ENCODE measurements around the gene LGALS7B.
"Not testable (repeated sequence)": the region's sequence is repeated elsewhere in the genome, so short reads cannot be mapped to it uniquely, and the experiment has no call there.

LGALS7B gene

GRCh38 chr19:38770228-38770948 is 18.6 kb upstream of the LGALS7B start:
- DNase-seq (ENCODE audit: low read depth, low spot score) = not testable (repeated sequence)

GRCh38 chr19:38770949-38771275 is 18.1 kb upstream of the LGALS7B start:
- DNase-seq (ENCODE audit: low read depth, low spot score) = not testable (repeated sequence)

GRCh38 chr19:38771569-38771968 is 17.4 kb upstream of the LGALS7B start:
- DNase-seq (ENCODE audit: low read depth, low spot score) = not testable (repeated sequence)

GRCh38 chr19:38773469-38774177 is 15.4 kb upstream of the LGALS7B start, which contains the start of gene LGALS7:
TSS of gene LGALS7 (minus strand) at chr19:38773517. CDS start at chr19:38773492, 25 bp downstream.
- no peak for DNase-seq (ENCODE audit: low read depth, low spot score)

GRCh38 chr19:38774181-38774950 is 14.6 kb upstream of the LGALS7B start:
- DNase-seq (ENCODE audit: low read depth, low spot score) = no peak

GRCh38 chr19:38778733-38779132 is 10.3 kb upstream of the LGALS7B start:
- DNase-seq (ENCODE audit: low read depth, low spot score) = no peak

- no peak for DNase-seq (ENCODE audit: low read depth, low spot score)
Measured at GRCh38 chr19:38780443-38780842, 8.6 kb upstream of the LGALS7B start.

- no peak for DNase-seq (ENCODE audit: low read depth, low spot score)
Measured at GRCh38 chr19:38781058-38781457, 7.9 kb upstream of the LGALS7B start.

GRCh38 chr19:38782212-38782611 is 6.8 kb upstream of the LGALS7B start:
- DNase-seq (ENCODE audit: low read depth, low spot score) = not testable (repeated sequence)

- DNase-seq (ENCODE audit: low read depth, low spot score) = no peak
Measured at GRCh38 chr19:38784224-38784623, 4.8 kb upstream of the LGALS7B start.

- DNase-seq (ENCODE audit: low read depth, low spot score) = no peak
Measured at GRCh38 chr19:38785187-38785699, 3.8 kb upstream of the LGALS7B start.

- not testable (repeated sequence) for DNase-seq (ENCODE audit: low read depth, low spot score)
Measured at GRCh38 chr19:38786061-38786460, 2.9 kb upstream of the LGALS7B start.

GRCh38 chr19:38786572-38787265 is 2.3 kb upstream of the LGALS7B start:
- DNase-seq (ENCODE audit: low read depth, low spot score) = no peak

GRCh38 chr19:38790507-38791403 is 1.8 kb downstream of the LGALS7B start:
- peak; percentile 25 for DNase-seq (ENCODE audit: low read depth, low spot score)

- not testable (repeated sequence) for DNase-seq (ENCODE audit: low read depth, low spot score)
Measured at GRCh38 chr19:38791451-38792064, 2.6 kb downstream of the LGALS7B start.

GRCh38 chr19:38792250-38793111 is 3.5 kb downstream of the LGALS7B start:
- peak; percentile 72 for DNase-seq (ENCODE audit: low read depth, low spot score)

GRCh38 chr19:38793177-38793576 is 4.2 kb downstream of the LGALS7B start:
- no peak for DNase-seq (ENCODE audit: low read depth, low spot score)

GRCh38 chr19:38793671-38794070 is 4.7 kb downstream of the LGALS7B start:
- DNase-seq (ENCODE audit: low read depth, low spot score) = no peak

GRCh38 chr19:38795549-38795948 is 6.5 kb downstream of the LGALS7B start:
- no peak for DNase-seq (ENCODE audit: low read depth, low spot score)
